ENCODE measurements around the gene WIPI1. TPM values are rescaled to one million over a fixed set of nuclear protein-coding genes. Genes with fewer than 3 reads are reported as not detected.

Gene WIPI1
- total RNA-seq, 1 experiment from 2014 or later, result 19.8 TPM

DNA sequence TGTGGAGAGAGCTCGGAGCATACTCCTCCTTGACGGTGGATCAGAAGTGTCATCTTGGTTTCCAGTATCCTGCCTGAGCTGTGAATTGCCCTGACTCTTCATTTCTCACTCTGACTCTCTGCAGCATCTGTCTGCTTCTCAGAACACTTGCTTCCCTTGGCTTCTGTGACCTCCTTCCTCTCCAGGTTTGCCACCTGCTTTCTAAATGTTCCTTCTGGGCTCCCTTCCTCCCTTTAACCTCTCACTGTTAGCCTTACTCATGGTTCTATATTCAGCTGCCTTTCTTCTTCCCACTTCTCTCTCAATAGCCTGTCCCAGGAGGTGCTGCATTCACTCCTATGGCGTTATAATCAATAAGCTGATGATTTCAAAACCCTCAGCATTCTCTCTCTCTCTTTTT, 43.8 kb upstream of the WIPI1 start:
- ATAC-seq (no peak), DNase-seq (ENCODE audit: low read depth, low spot score) (no peak)
- Histone ChIP-seq H3K9me3 (ENCODE audit: control insufficient read depth, insufficient read depth, low read depth, low read length) (no peaks in the 10 kb centered on the region), H3K27me3 (ENCODE audit: control insufficient read depth, insufficient read depth, low read length) (no peaks in the 10 kb centered on the region), H3K4me1 (ENCODE audit: control insufficient read depth, insufficient read depth, low read length) (no peaks in the 10 kb centered on the region), H3K36me3 (ENCODE audit: control insufficient read depth, insufficient read depth, low read length) (no peaks in the 10 kb centered on the region), H3K4me3 (ENCODE audit: low read depth in 2 of 2, low read length in 2 of 2) (no peak overlapping the region), H3K27ac (ENCODE audit: low read length) (no peak overlapping the region)
- TF ChIP-seq CTCF (IDR thresholded peaks at IDR 0.05) (no peak), POLR2AphosphoS5 (IDR thresholded peaks at IDR 0.05; ENCODE audit: low read depth, low read length) (no peak), SIN3A (IDR thresholded peaks at IDR 0.05; ENCODE audit: borderline replicate concordance, insufficient read depth, low read depth, low read length) (no peak), TCF7L2 (IDR thresholded peaks at IDR 0.05; ENCODE audit: low read depth, low read length) (no peak), REST (IDR thresholded peaks at IDR 0.05; ENCODE audit: insufficient read depth in 1 of 2, low read depth in 2 of 2, low read length in 1 of 2) (no peak)
- POLR2A ChIA-PET, result no interaction called here
- CTCF ChIA-PET, result no interaction called here
- no TSS peak for BruUV-seq (replicated peaks)
- intact Hi-C loops (cut with micrococcal nuclease; ENCODE audit: unreplicated experiment) (no loop called here), in situ Hi-C loops (cut with HindIII; ENCODE audit: low pct_unique_long_range_greater_than_20kb, low sequenced_read_pairs) (no loop called here)

DNA sequence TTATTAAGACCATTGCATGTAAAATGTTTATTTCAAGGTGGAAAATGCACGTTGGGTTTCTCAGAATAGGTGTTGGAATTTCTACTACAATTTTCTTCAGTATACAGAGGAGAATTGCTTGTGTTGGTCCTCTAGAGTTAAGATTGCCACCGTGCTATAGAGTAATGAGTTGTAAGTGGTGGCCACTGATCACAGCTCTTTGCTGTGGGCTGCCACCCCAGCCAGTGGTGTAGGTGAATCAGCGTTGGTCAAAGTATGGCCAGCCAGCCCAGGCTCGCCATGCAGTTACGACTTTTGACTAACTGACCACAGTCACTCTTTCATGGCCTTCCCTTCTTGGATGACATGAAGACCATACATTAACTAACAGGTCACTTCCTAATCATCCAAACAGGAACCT, 42.3 kb upstream of the WIPI1 start:
- intact Hi-C loops (cut with micrococcal nuclease; ENCODE audit: unreplicated experiment), result no loop called here
- ATAC-seq, result no peak
- H3K4me3 ChIP-seq (ENCODE audit: low read depth in 2 of 2, low read length in 2 of 2), result no peak overlapping the region
- no peak for DNase-seq (ENCODE audit: low read depth, low spot score)
- H3K27ac ChIP-seq (ENCODE audit: low read length), result no peak overlapping the region
- H3K27me3 ChIP-seq (ENCODE audit: control insufficient read depth, insufficient read depth, low read length), result no peaks in the 10 kb centered on the region
- no TSS peak for BruUV-seq (replicated peaks)
- H3K9me3 ChIP-seq (ENCODE audit: control insufficient read depth, insufficient read depth, low read depth, low read length), result no peaks in the 10 kb centered on the region
- ChIA-PET POLR2A (no interaction called here), CTCF (no interaction called here)
- in situ Hi-C loops (cut with HindIII; ENCODE audit: low pct_unique_long_range_greater_than_20kb, low sequenced_read_pairs), result no loop called here
- TF ChIP-seq CTCF (IDR thresholded peaks at IDR 0.05) (no peak), TCF7L2 (IDR thresholded peaks at IDR 0.05; ENCODE audit: low read depth, low read length) (no peak), REST (IDR thresholded peaks at IDR 0.05; ENCODE audit: insufficient read depth in 1 of 2, low read depth in 2 of 2, low read length in 1 of 2) (no peak), SIN3A (IDR thresholded peaks at IDR 0.05; ENCODE audit: borderline replicate concordance, insufficient read depth, low read depth, low read length) (no peak), POLR2AphosphoS5 (IDR thresholded peaks at IDR 0.05; ENCODE audit: low read depth, low read length) (no peak)
- H3K36me3 ChIP-seq (ENCODE audit: control insufficient read depth, insufficient read depth, low read length), result no peaks in the 10 kb centered on the region
- no peaks in the 10 kb centered on the region for H3K4me1 ChIP-seq (ENCODE audit: control insufficient read depth, insufficient read depth, low read length)

Data from Panc1 (cell line).